Fibroblast of the aortic adventitia (primary cell): ENCODE measurements around the gene SLFN13. TPM values are rescaled to one million over a fixed set of nuclear protein-coding genes. Genes with fewer than 3 reads are reported as not detected.

Experiments used
- DNase-seq: peaks from one replicate; pipeline ENCODE4 v3.0.0-alpha.2; 2010; ENCODE audit warnings: low read depth
- H3K4me3 ChIP-seq: 2 replicates; pipeline ENCODE4 v1.5.1; 2011; ENCODE audit warnings: low read depth, mild to moderate bottlenecking, control low read depth, low read length, moderate library complexity
- CTCF ChIP-seq: IDR thresholded peaks from 2 replicates; pipeline ENCODE4 v1.5.1; 2011; ENCODE audit warnings: mild to moderate bottlenecking, low read length, control low read depth, inconsistent platforms; ENCODE audit not compliant: insufficient read depth
- small RNA-seq: library from RNA; depleted of rRNA; stranded (forward); fragments of <200 nt; gene quantifications from one replicate; pipeline ENCODE3, GENCODE V24; 2012
- total RNA-seq: library from RNA; depleted of rRNA; stranded (reverse); fragments of >200 nt; gene quantifications from 2 replicates; pipeline ENCODE4 v1.2.3, GENCODE V29; 2012; ENCODE audit warnings: low replicate concordance

The SLFN13 gene
- total RNA-seq, 1 donor: 1.7 TPM

GRCh38 chr17:35387496-35387895, 61.1 kb downstream of the SLFN13 start:
- no peak for TF ChIP-seq CTCF
- no peak overlapping the region for H3K4me3 ChIP-seq
- DNase-seq: no peak

Small RNA genes lying within 50 kb of the gene (small RNA-seq; reads per million reads assigned to genes)
- gene AC060766.5: not detected

Other genes with a start within 250 kb of the SLFN13 start
- gene SLFN5, start 205.7 kb downstream of the SLFN13 start, total RNA-seq: 107 and 176 TPM in 2 replicates
- 41.5 and 99.2 TPM in 2 replicates for gene SLFN11, start 75.1 kb downstream of the SLFN13 start, total RNA-seq
- 24.0 and 58.1 TPM in 2 replicates for gene SLFN12, start 16.3 kb downstream of the SLFN13 start, total RNA-seq
- gene SLFN12L, start 88.9 kb upstream of the SLFN13 start, total RNA-seq: 0.18 TPM in 1 of 2 replicates, not detected in the other
- not detected in 2 replicates for gene SLFN14, start 112.1 kb upstream of the SLFN13 start, total RNA-seq
- gene PEX12, start 129.8 kb upstream of the SLFN13 start, total RNA-seq: 6.1 and 8.8 TPM in 2 replicates
- 101 and 118 TPM in 2 replicates for gene AP2B1, start 138.6 kb upstream of the SLFN13 start, total RNA-seq